Keratinocyte (primary cell): ENCODE data around the gene CYP19A1.

Experiments
- CTCF ChIP-seq, 3 experiments: IDR thresholded peaks in 1 of 3; conservative IDR thresholded peaks in 1 of 3; optimal IDR thresholded peaks in 1 of 3; 2 replicates in 2 of 3; 3 replicates in 1 of 3; pipeline versions ENCODE3 to v1.5.1; 2011; ENCODE audit warnings: low read length in 3 of 3, mild to moderate bottlenecking in 3 of 3, moderate library complexity in 2 of 3, control low read depth in 1 of 3, inconsistent platforms in 1 of 3; ENCODE audit not compliant: insufficient read depth in 2 of 3; ENCODE audit errors: extremely low read depth in 1 of 3
- EZH2 ChIP-seq: IDR thresholded peaks from one replicate; pipeline ENCODE4 v1.6.1; 2012; ENCODE audit warnings: inconsistent platforms, mild to moderate bottlenecking, low read length, moderate library complexity

GRCh38 chr15:51180011-51180410 lies 158.4 kb downstream of the CYP19A1 start:
- TF ChIP-seq CTCF (optimal IDR thresholded peaks at IDR 0.05 in 1 of 3, IDR thresholded peaks at IDR 0.05 in 1 of 3, conservative IDR thresholded peaks at IDR 0.05 in 1 of 3; ENCODE audit: extremely low read depth in 1 of 3, insufficient read depth in 2 of 3, low read length in 3 of 3) (no peak), EZH2 (no peak)
